K562 (cell line): Measurements from ENCODE around the gene WTAP. TPM values are rescaled to one million over a fixed set of nuclear protein-coding genes. Genes with fewer than 3 reads are reported as not detected.
A peak's percentile ranks its signal among the peaks of the same experiment; 100 is the strongest.

Source experiments
- BACH1 ChIP-seq: fragments of 200-800 bp; sonication (Bioruptor generic); IDR thresholded peaks from 2 replicates; pipeline ENCODE4 v1.6.1; 2016; ENCODE audit warnings: missing genetic modification characterization, missing compliant biosample characterization
- KAT2B ChIP-seq: IDR thresholded peaks from one replicate; pipeline ENCODE4 v1.6.1; 2012; ENCODE audit warnings: low read depth, mild to moderate bottlenecking, control low read depth, inconsistent platforms, low read length, moderate library complexity
- KAT8 ChIP-seq: fragments of 450-650 bp; IDR thresholded peaks from 2 replicates; pipeline ENCODE4 v1.6.1; 2016; ENCODE audit warnings: low read depth, mild to moderate bottlenecking
- MAFG ChIP-seq: fragments of 450-650 bp; conservative IDR thresholded peaks from 2 replicates; pipeline ENCODE4 v1.6.1; 2016; ENCODE audit warnings: missing genetic modification characterization, missing compliant biosample characterization
- PCBP2 ChIP-seq: fragments of 200-400 bp; formaldehyde crosslinking; IDR thresholded peaks from 2 replicates; pipeline ENCODE4 v1.6.1; 2018; ENCODE audit warnings: low read length, low read depth, mild to moderate bottlenecking, moderate library complexity; ENCODE audit not compliant: poor library complexity, severe bottlenecking
- PHF21A ChIP-seq: fragments of 450-650 bp; IDR thresholded peaks from 2 replicates; pipeline ENCODE4 v1.6.1; 2017; ENCODE audit warnings: low read depth, borderline replicate concordance
- PHF8 ChIP-seq: fragments of 200-600 bp; sonication (generic); IDR thresholded peaks from 2 replicates; pipeline ENCODE4 v1.6.1; 2012; ENCODE audit warnings: mixed run types, mild to moderate bottlenecking, inconsistent platforms, low read length, moderate library complexity, borderline replicate concordance
- SNIP1 ChIP-seq: fragments of 450-650 bp; IDR thresholded peaks from 2 replicates; pipeline ENCODE4 v1.7.1; 2017; ENCODE audit warnings: low read depth, mild to moderate bottlenecking
- YY1 ChIP-seq, 3 experiments: IDR thresholded peaks; 2 replicates each; pipeline ENCODE4 v1.6.1; 2011; ENCODE audit warnings: low read length in 2 of 3, mild to moderate bottlenecking in 2 of 3, moderate library complexity in 2 of 3, borderline replicate concordance in 1 of 3, control low read depth in 1 of 3, low read depth in 1 of 3; ENCODE audit not compliant: insufficient read depth in 3 of 3, insufficient replicate concordance in 2 of 3, control insufficient read depth in 1 of 3, insufficient read length in 1 of 3; ENCODE audit errors: extremely low read depth in 1 of 3
- ZNF668 ChIP-seq: fragments of 250-450 bp; sonication (Bioruptor Pico); IDR thresholded peaks from 2 replicates; pipeline ENCODE4 v1.8.0; 2022; ENCODE audit warnings: mild to moderate bottlenecking, inconsistent platforms
- polyA plus RNA-seq, 8 experiments: library from polyadenylated mRNA; depleted of rRNA in 4 of 8; stranded (reverse) in 5 of 8; unstranded in 3 of 8; fragments of >200 nt; fragmentation: Nextera tagmentation in 2 of 8; fragmentation: Illumina TruSeq in 1 of 8; extraction: Ambion mirVana in 2 of 8; extraction: Trizol in 1 of 8; gene quantifications; 2 replicates each; pipeline versions ENCODE4 v1.2.1 to v1.2.3, GENCODE V29; 2011 to 2014; ENCODE audit warnings: inconsistent platforms in 1 of 8, missing spikeins in 1 of 8
- total RNA-seq, 7 experiments: library from RNA; depleted of rRNA in 6 of 7; stranded (reverse); fragments of >200 nt in 6 of 7; fragmentation: Illumina TruSeq in 2 of 7; extraction: Trizol in 2 of 7; gene quantifications; 2 replicates each; pipeline versions ENCODE4 v1.2.1 to v1.2.3, GENCODE V29; 2011 to 2021; ENCODE audit warnings: low replicate concordance in 1 of 7
- TF ChIP-seq, protein P1 (sequence below): fragments of 200-800 bp; sonication (Bioruptor generic); IDR thresholded peaks from 2 replicates; pipeline ENCODE4 v1.6.1; 2016; ENCODE audit warnings: missing genetic modification characterization, missing compliant biosample characterization
- TF ChIP-seq, protein P2 (sequence below): fragments of 250-450 bp; sonication (Bioruptor Pico); IDR thresholded peaks from 2 replicates; pipeline ENCODE4 v1.4.0; 2020
- TF ChIP-seq, protein P3 (sequence below): fragments of 450-650 bp; IDR thresholded peaks from 2 replicates; pipeline ENCODE4 v1.6.1; 2014; ENCODE audit warnings: low read depth, mild to moderate bottlenecking, moderate library complexity, borderline replicate concordance

Gene WTAP
- total and polyA plus RNA-seq, 9 of the 15 experiments (the other 6 are each of a cell fraction or from before 2014, with no cell fraction given): 52.4 to 156 (median 110) TPM

DNA sequence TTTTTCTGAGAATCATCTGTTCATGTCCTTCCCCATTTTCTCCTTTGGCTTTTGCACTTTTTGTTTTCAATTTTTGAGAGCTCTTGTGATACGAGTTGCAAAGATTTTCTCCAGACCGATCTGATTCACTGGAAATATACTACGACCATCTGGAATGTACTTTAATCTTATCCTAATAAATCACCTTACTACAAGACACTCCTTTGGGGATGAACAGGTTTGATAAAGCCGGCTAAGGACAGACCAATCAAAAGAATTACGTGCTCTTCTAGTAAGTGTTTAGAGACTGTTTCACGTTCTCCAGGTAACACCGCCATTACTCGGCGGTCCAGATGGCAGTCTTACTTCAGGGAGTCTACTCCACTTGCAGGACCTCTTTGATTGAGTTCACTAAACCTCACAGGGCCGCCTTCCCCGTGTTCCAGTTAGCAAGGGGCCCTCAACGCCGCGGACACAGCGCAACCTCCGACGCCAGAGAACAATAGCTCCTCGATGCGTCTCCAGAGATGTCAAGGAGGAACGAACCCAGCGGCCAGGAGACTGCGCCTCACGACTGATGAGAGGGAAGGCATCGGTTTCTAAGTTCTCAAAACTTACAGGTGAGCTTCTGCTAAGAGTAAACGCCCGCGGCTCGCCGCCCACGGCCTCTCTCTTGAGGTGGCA, 920 bp upstream of the WTAP start (continued):
- TF ChIP-seq, protein P1, sequence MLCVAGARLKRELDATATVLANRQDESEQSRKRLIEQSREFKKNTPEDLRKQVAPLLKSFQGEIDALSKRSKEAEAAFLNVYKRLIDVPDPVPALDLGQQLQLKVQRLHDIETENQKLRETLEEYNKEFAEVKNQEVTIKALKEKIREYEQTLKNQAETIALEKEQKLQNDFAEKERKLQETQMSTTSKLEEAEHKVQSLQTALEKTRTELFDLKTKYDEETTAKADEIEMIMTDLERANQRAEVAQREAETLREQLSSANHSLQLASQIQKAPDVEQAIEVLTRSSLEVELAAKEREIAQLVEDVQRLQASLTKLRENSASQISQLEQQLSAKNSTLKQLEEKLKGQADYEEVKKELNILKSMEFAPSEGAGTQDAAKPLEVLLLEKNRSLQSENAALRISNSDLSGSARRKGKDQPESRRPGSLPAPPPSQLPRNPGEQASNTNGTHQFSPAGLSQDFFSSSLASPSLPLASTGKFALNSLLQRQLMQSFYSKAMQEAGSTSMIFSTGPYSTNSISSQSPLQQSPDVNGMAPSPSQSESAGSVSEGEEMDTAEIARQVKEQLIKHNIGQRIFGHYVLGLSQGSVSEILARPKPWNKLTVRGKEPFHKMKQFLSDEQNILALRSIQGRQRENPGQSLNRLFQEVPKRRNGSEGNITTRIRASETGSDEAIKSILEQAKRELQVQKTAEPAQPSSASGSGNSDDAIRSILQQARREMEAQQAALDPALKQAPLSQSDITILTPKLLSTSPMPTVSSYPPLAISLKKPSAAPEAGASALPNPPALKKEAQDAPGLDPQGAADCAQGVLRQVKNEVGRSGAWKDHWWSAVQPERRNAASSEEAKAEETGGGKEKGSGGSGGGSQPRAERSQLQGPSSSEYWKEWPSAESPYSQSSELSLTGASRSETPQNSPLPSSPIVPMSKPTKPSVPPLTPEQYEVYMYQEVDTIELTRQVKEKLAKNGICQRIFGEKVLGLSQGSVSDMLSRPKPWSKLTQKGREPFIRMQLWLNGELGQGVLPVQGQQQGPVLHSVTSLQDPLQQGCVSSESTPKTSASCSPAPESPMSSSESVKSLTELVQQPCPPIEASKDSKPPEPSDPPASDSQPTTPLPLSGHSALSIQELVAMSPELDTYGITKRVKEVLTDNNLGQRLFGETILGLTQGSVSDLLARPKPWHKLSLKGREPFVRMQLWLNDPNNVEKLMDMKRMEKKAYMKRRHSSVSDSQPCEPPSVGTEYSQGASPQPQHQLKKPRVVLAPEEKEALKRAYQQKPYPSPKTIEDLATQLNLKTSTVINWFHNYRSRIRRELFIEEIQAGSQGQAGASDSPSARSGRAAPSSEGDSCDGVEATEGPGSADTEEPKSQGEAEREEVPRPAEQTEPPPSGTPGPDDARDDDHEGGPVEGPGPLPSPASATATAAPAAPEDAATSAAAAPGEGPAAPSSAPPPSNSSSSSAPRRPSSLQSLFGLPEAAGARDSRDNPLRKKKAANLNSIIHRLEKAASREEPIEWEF (CRISPR knock-in tag): 0 out of 2 replicates have a peak, but pooled peaks have one; percentile 72
- TF ChIP-seq PCBP2 (no peak), PHF8 (peak; percentile 48; the same call in 1 of the 2 replicates), MAFG (tag) (no peak), YY1 (IDR thresholded peaks at IDR 0.05; ENCODE audit: borderline replicate concordance in 1 of 3, control insufficient read depth in 1 of 3, extremely low read depth in 1 of 3, insufficient read depth in 3 of 3, insufficient read length in 1 of 3, insufficient replicate concordance in 2 of 3, low read depth in 1 of 3, low read length in 2 of 3) (peak in 1 of 3 experiments; percentile 83), KAT8 (0 out of 2 replicates have a peak, but pooled peaks have one; percentile 8), SNIP1 (0 out of 2 replicates have a peak, but pooled peaks have one; percentile 30), BACH1 (tag) (0 out of 2 replicates have a peak, but pooled peaks have one; percentile 39), KAT2B (no peak), PHF21A (0 out of 2 replicates have a peak, but pooled peaks have one; percentile 39), ZNF668 (CRISPR knock-in tag) (peak; percentile 90; the same call in 1 of the 2 replicates)
- TF ChIP-seq, protein P2, sequence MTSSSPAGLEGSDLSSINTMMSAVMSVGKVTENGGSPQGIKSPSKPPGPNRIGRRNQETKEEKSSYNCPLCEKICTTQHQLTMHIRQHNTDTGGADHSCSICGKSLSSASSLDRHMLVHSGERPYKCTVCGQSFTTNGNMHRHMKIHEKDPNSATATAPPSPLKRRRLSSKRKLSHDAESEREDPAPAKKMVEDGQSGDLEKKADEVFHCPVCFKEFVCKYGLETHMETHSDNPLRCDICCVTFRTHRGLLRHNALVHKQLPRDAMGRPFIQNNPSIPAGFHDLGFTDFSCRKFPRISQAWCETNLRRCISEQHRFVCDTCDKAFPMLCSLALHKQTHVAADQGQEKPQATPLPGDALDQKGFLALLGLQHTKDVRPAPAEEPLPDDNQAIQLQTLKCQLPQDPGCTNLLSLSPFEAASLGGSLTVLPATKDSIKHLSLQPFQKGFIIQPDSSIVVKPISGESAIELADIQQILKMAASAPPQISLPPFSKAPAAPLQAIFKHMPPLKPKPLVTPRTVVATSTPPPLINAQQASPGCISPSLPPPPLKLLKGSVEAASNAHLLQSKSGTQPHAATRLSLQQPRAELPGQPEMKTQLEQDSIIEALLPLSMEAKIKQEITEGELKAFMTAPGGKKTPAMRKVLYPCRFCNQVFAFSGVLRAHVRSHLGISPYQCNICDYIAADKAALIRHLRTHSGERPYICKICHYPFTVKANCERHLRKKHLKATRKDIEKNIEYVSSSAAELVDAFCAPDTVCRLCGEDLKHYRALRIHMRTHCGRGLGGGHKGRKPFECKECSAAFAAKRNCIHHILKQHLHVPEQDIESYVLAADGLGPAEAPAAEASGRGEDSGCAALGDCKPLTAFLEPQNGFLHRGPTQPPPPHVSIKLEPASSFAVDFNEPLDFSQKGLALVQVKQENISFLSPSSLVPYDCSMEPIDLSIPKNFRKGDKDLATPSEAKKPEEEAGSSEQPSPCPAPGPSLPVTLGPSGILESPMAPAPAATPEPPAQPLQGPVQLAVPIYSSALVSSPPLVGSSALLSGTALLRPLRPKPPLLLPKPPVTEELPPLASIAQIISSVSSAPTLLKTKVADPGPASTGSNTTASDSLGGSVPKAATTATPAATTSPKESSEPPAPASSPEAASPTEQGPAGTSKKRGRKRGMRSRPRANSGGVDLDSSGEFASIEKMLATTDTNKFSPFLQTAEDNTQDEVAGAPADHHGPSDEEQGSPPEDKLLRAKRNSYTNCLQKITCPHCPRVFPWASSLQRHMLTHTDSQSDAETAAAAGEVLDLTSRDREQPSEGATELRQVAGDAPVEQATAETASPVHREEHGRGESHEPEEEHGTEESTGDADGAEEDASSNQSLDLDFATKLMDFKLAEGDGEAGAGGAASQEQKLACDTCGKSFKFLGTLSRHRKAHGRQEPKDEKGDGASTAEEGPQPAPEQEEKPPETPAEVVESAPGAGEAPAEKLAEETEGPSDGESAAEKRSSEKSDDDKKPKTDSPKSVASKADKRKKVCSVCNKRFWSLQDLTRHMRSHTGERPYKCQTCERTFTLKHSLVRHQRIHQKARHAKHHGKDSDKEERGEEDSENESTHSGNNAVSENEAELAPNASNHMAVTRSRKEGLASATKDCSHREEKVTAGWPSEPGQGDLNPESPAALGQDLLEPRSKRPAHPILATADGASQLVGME (CRISPR knock-in tag): 0 out of 2 replicates have a peak, but pooled peaks have one; percentile 95
- TF ChIP-seq, protein P3, sequence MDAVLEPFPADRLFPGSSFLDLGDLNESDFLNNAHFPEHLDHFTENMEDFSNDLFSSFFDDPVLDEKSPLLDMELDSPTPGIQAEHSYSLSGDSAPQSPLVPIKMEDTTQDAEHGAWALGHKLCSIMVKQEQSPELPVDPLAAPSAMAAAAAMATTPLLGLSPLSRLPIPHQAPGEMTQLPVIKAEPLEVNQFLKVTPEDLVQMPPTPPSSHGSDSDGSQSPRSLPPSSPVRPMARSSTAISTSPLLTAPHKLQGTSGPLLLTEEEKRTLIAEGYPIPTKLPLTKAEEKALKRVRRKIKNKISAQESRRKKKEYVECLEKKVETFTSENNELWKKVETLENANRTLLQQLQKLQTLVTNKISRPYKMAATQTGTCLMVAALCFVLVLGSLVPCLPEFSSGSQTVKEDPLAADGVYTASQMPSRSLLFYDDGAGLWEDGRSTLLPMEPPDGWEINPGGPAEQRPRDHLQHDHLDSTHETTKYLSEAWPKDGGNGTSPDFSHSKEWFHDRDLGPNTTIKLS: peak; percentile 94; the same call in 1 of the 2 replicates
